22Rv1 (cell line): Measurements from ENCODE around the gene TTC12.

ENCODE experiments used
- ZFX ChIP-seq: fragments of 450-650 bp; IDR thresholded peaks from 2 replicates; pipeline ENCODE4 v1.6.1; 2017; ENCODE audit warnings: antibody characterized with exemption, borderline replicate concordance
- TF ChIP-seq, protein P1 (sequence below): fragments of 450-650 bp; IDR thresholded peaks from 2 replicates; pipeline ENCODE4 v1.5.1; 2017; ENCODE audit warnings: mild to moderate bottlenecking

DNA sequence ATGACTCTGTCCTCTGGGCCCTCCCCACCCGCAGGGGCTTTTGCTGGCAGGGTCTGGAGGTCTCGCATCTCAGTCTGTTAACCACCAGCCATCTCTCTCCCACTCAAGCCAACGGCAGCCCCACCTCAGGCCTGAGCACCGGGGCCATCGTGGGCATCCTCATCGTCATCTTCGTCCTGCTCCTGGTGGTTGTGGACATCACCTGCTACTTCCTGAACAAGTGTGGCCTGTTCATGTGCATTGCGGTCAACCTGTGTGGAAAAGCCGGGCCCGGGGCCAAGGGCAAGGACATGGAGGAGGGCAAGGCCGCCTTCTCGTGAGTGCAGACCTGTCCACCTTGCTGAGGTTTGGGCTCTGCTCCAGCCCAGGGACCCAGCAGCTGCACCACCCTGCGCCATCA is 44.3 kb upstream of the TTC12 start:
- TF ChIP-seq, protein P1, sequence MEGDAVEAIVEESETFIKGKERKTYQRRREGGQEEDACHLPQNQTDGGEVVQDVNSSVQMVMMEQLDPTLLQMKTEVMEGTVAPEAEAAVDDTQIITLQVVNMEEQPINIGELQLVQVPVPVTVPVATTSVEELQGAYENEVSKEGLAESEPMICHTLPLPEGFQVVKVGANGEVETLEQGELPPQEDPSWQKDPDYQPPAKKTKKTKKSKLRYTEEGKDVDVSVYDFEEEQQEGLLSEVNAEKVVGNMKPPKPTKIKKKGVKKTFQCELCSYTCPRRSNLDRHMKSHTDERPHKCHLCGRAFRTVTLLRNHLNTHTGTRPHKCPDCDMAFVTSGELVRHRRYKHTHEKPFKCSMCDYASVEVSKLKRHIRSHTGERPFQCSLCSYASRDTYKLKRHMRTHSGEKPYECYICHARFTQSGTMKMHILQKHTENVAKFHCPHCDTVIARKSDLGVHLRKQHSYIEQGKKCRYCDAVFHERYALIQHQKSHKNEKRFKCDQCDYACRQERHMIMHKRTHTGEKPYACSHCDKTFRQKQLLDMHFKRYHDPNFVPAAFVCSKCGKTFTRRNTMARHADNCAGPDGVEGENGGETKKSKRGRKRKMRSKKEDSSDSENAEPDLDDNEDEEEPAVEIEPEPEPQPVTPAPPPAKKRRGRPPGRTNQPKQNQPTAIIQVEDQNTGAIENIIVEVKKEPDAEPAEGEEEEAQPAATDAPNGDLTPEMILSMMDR, result no peak
- no peak for TF ChIP-seq ZFX
